Trophoblast cell (in vitro differentiated cells and primary cell): ENCODE results near the gene CLK1.
"Not testable (repeated sequence)": the region's sequence is repeated elsewhere in the genome, so short reads cannot be mapped to it uniquely, and the experiment has no call there.

ENCODE experiments used
- DNase-seq, 2 donors: peaks; one replicate each; pipeline ENCODE4 v3.0.0-alpha.2; 2016
- H2AFZ ChIP-seq: 2 replicates; pipeline ENCODE4 v1.6.1; 2013; ENCODE audit warnings: low read length, moderate library complexity, mild to moderate bottlenecking; ENCODE audit not compliant: insufficient read depth, poor library complexity
- H2AK5ac ChIP-seq: 2 replicates; pipeline ENCODE4 v1.6.1; 2013; ENCODE audit warnings: mild to moderate bottlenecking, low read length
- H2BK120ac ChIP-seq: 2 replicates; pipeline ENCODE4 v1.6.1; 2013; ENCODE audit warnings: low read length, mild to moderate bottlenecking, moderate library complexity; ENCODE audit not compliant: insufficient read depth, poor library complexity
- H2BK12ac ChIP-seq: 2 replicates; pipeline ENCODE4 v1.6.1; 2013; ENCODE audit warnings: mild to moderate bottlenecking, low read length, moderate library complexity
- H2BK5ac ChIP-seq: 2 replicates; pipeline ENCODE4 v1.6.1; 2013; ENCODE audit warnings: low read length, low read depth, moderate library complexity, mild to moderate bottlenecking; ENCODE audit not compliant: poor library complexity
- H3K14ac ChIP-seq: 2 replicates; pipeline ENCODE4 v1.6.1; 2013; ENCODE audit warnings: mild to moderate bottlenecking, low read length
- H3K18ac ChIP-seq: 2 replicates; pipeline ENCODE4 v1.6.1; 2013; ENCODE audit warnings: mild to moderate bottlenecking, low read length
- H3K23ac ChIP-seq: 2 replicates; pipeline ENCODE4 v1.6.1; 2013; ENCODE audit warnings: low read length
- H3K27ac ChIP-seq: 2 replicates; pipeline ENCODE4 v1.5.1; 2013; ENCODE audit warnings: low read depth, mild to moderate bottlenecking, inconsistent platforms, low read length, moderate library complexity
- H3K27me3 ChIP-seq: 2 replicates; pipeline ENCODE4 v1.6.1; 2013; ENCODE audit warnings: inconsistent platforms, mild to moderate bottlenecking, low read length, moderate library complexity; ENCODE audit not compliant: insufficient read depth
- H3K36me3 ChIP-seq, 2 experiments: 1 replicate in 1 of 2; 2 replicates in 1 of 2; pipeline ENCODE4 v1.6.1; 2013; ENCODE audit warnings: low read length in 2 of 2, mild to moderate bottlenecking in 2 of 2, moderate library complexity in 1 of 2; ENCODE audit not compliant: insufficient read depth in 2 of 2, control insufficient read depth in 1 of 2
- H3K4ac ChIP-seq: 2 replicates; pipeline ENCODE4 v1.6.1; 2013; ENCODE audit warnings: low read depth, mild to moderate bottlenecking, low read length, moderate library complexity
- H3K4me1 ChIP-seq, 2 experiments: 1 replicate in 1 of 2; 2 replicates in 1 of 2; pipeline ENCODE4 v1.6.1; 2013; ENCODE audit warnings: low read length in 2 of 2, mild to moderate bottlenecking in 2 of 2, moderate library complexity in 1 of 2; ENCODE audit not compliant: insufficient read depth in 2 of 2, control insufficient read depth in 1 of 2
- H3K4me2 ChIP-seq: 2 replicates; pipeline ENCODE4 v1.6.1; 2013; ENCODE audit warnings: inconsistent platforms, mild to moderate bottlenecking, low read length, moderate library complexity
- H3K4me3 ChIP-seq: 2 replicates; pipeline ENCODE4 v1.5.1; 2013; ENCODE audit warnings: mild to moderate bottlenecking, low read depth, low read length, inconsistent platforms
- H3K79me1 ChIP-seq: one replicate; pipeline ENCODE4 v1.6.1; 2013; ENCODE audit warnings: low read length
- H3K79me2 ChIP-seq: 2 replicates; pipeline ENCODE4 v1.6.1; 2013; ENCODE audit warnings: low read length, mild to moderate bottlenecking; ENCODE audit not compliant: control insufficient read depth, insufficient read depth, poor library complexity
- H3K9ac ChIP-seq: 2 replicates; pipeline ENCODE4 v1.6.1; 2013; ENCODE audit warnings: mild to moderate bottlenecking, low read length
- H3K9me3 ChIP-seq: 2 replicates; pipeline ENCODE4 v1.6.1; 2013; ENCODE audit warnings: low read depth, mild to moderate bottlenecking, control low read depth, inconsistent platforms, low read length; ENCODE audit not compliant: insufficient read depth
- H4K12ac ChIP-seq: 2 replicates; pipeline ENCODE4 v1.6.1; 2013; ENCODE audit warnings: low read depth, mild to moderate bottlenecking, low read length, moderate library complexity
- H4K8ac ChIP-seq: 2 replicates; pipeline ENCODE4 v1.6.1; 2013; ENCODE audit warnings: low read depth, mild to moderate bottlenecking, low read length, moderate library complexity
- H4K91ac ChIP-seq: one replicate; pipeline ENCODE4 v1.6.1; 2013; ENCODE audit warnings: low read depth, mild to moderate bottlenecking, low read length, moderate library complexity
- WGBS: extraction: QIAGEN DNeasy Blood & Tissue Kit; methylation state at CpG from one replicate; pipeline ENCODE4 v1.1.7; 2013; ENCODE audit warnings: missing lambda C conversion rate; ENCODE audit not compliant: insufficient read length, insufficient coverage; ENCODE audit errors: extremely low coverage; 5-methylcytosine and 5-hydroxymethylcytosine counted together

CLK1 gene

DNA sequence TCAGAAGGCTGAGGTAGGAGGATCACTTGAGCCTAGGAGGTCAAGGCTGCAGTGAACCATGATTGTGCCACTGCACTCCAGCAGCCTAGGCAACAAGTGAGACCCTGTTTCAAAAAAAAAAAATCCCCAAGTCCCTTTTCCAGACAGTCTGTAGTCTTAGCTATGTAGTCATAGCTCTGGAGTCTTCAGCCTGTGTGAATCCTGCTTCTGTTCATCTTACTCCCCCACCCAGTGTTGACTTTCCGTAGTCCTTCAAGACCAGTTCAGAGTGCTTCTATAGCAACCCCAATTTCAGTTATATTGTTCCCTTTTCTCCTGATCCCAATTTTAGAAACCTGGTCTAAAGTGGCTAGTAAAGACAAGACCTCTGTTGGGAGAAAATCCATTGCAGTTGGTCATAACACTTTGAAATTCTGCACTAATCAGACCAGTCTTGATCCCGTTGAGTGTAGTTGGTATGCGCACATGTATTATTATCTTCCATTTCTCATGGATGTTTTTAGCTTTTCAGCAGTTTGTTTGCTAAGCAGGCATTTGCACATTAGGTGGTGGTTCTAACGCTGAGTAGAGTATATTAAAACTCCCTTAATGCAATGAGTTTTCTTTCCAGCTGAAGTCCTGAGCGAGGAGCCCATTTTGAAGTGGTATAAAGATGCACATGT is 43.8 kb downstream of the CLK1 start:
- Histone ChIP-seq H3K14ac (no peak overlapping the region), H2AFZ (no peak overlapping the region), H4K91ac (no peak overlapping the region), H3K23ac (no peak overlapping the region), H3K4ac (no peak overlapping the region), H2BK12ac (no peak overlapping the region), H3K27me3 (no peaks in the 10 kb centered on the region), H3K27ac (no peak overlapping the region), H3K4me1 (no peaks in the 10 kb centered on the region), H4K12ac (no peak overlapping the region), H2AK5ac (no peak overlapping the region), H2BK120ac (no peak overlapping the region), H2BK5ac (no peak overlapping the region), H3K79me2 (no peaks in the 10 kb centered on the region), H3K36me3 (peaks cover 21 to 39% of the 10 kb centered on the region in 2 experiments), H3K79me1 (no peaks in the 10 kb centered on the region), H3K4me2 (no peak overlapping the region), H3K9ac (no peak overlapping the region), H4K8ac (no peak overlapping the region), H3K18ac (no peak overlapping the region), H3K4me3 (no peak overlapping the region), H3K9me3 (no peaks in the 10 kb centered on the region)
- no CpG with 5 or more reads among the region's 5 CpGs for WGBS
- no peak for DNase-seq

DNA sequence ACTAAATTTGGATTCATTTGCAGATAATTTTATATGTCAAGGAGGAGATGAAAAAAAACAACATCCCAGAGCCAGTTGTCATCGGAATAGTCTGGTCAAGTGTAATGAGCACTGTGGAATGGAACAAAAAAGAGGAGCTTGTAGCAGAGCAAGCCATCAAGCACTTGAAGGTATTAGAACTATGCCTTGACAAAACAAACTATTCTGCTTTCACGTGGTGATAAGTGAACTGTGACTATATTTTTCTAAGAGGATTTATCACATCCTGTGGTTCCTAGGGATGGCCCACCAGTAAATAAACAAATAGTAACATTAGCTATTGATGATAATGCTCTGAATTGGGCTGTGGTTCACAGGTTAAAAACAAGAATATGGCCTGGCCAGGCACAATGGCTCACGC is 45.7 kb downstream of the CLK1 start:
- H3K27me3 ChIP-seq, H3K79me1 ChIP-seq, H3K14ac ChIP-seq, H4K91ac ChIP-seq, H2AK5ac ChIP-seq, H3K9ac ChIP-seq, H2BK12ac ChIP-seq, H4K12ac ChIP-seq, H3K4me1 ChIP-seq, H3K4me2 ChIP-seq, H3K18ac ChIP-seq, H2AFZ ChIP-seq, H3K27ac ChIP-seq, H3K9me3 ChIP-seq, H2BK120ac ChIP-seq, H3K4me3 ChIP-seq, H2BK5ac ChIP-seq, H3K4ac ChIP-seq, H3K79me2 ChIP-seq, DNase-seq, H3K23ac ChIP-seq, H4K8ac ChIP-seq: not testable (repeated sequence)
- H3K36me3 ChIP-seq, result peaks cover 21 to 52% of the 10 kb centered on the region in 2 experiments
- WGBS, result no CpG with 5 or more reads among the region's 3 CpGs

DNA sequence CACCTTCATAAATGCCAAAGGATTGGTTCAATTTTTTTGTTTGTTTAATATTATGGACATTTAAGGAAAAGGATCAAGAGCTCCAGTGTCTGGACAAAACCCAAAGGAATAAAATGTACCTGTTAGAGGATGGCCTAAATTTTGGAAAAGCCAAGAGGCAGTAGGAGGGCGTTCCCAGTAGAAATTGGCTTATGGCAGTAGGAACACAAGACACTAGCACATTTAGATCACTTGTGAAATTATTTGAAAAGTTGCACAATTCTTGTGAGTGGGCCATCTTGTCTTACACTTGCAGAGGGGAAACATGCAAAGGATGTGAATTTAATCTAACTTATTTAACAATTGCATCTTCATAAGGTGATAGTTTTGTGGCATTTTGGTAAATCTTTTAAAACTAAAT is 49.5 kb downstream of the CLK1 start:
- no peak overlapping the region for H2BK12ac ChIP-seq
- H3K27me3 ChIP-seq, result no peaks in the 10 kb centered on the region
- no peaks in the 10 kb centered on the region for H3K9me3 ChIP-seq
- peaks cover 11 to 36% of the 10 kb centered on the region in 2 experiments for H3K36me3 ChIP-seq
- H3K4me3 ChIP-seq, result no peak overlapping the region
- no peak overlapping the region for H4K12ac ChIP-seq
- DNase-seq, result peak in 1 of 2 donors; percentile 25
- H2BK5ac ChIP-seq, result no peak overlapping the region
- H4K91ac ChIP-seq, result no peak overlapping the region
- H3K4me1 ChIP-seq, result peaks cover 3 to 4% of the 10 kb centered on the region in 2 experiments
- H3K79me2 ChIP-seq, result peaks cover 11% of the 10 kb centered on the region
- H3K14ac ChIP-seq, result no peak overlapping the region
- H3K4ac ChIP-seq, result no peak overlapping the region
- H3K23ac ChIP-seq, result no peak overlapping the region
- no peak overlapping the region for H2AK5ac ChIP-seq
- H2BK120ac ChIP-seq, result no peak overlapping the region
- no peak overlapping the region for H3K27ac ChIP-seq
- H3K4me2 ChIP-seq, result no peak overlapping the region
- H3K18ac ChIP-seq, result no peak overlapping the region
- no peak overlapping the region for H3K9ac ChIP-seq
- WGBS, result no CpG with 5 or more reads among the region's 1 CpG
- peaks cover 10% of the 10 kb centered on the region for H3K79me1 ChIP-seq
- H4K8ac ChIP-seq, result no peak overlapping the region
- no peak overlapping the region for H2AFZ ChIP-seq

DNA sequence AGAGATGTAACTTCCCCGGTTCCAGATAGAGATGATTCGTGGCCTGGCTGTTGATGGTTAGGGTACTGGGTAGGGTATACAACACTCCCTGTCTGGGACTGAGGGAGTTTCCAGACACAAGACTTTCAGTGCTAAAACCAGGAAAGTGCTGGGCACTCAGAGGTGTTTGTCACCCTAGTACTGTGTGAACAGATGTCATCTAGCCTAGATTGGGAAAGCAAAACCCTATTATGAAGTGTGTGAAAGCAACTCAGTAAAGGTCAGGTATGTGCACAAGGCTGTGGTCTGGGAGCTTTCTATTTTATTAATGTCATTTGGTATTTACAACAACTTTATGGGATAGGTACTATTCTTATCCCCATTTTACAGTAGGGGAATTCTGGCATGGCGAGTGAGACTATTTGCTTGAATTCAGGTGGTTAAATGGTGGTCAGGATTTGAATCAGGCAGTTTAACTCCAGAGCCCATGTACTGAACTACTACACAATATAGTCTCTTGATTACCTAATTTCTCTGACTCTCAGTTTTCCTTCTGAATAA is 50.1 kb downstream of the CLK1 start:
- Histone ChIP-seq H4K91ac (no peak overlapping the region), H3K27ac (no peak overlapping the region), H3K79me2 (peaks cover 11% of the 10 kb centered on the region), H2BK12ac (no peak overlapping the region), H3K4me2 (no peak overlapping the region), H3K23ac (no peak overlapping the region), H3K9me3 (no peaks in the 10 kb centered on the region), H4K8ac (no peak overlapping the region), H2BK120ac (no peak overlapping the region), H3K36me3 (peaks cover 8 to 33% of the 10 kb centered on the region in 2 experiments), H3K18ac (no peak overlapping the region), H3K9ac (no peak overlapping the region), H3K4me3 (no peak overlapping the region), H4K12ac (no peak overlapping the region), H3K79me1 (peaks cover 10% of the 10 kb centered on the region), H2AFZ (no peak overlapping the region), H3K27me3 (no peaks in the 10 kb centered on the region), H2AK5ac (no peak overlapping the region), H3K4me1 (peaks cover 3 to 4% of the 10 kb centered on the region in 2 experiments), H2BK5ac (no peak overlapping the region), H3K4ac (peak overlapping the region; percentile 61), H3K14ac (no peak overlapping the region)
- no CpG with 5 or more reads among the region's 3 CpGs for WGBS
- no peak for DNase-seq
